ENCODE data around the gene CASP14. TPM values are rescaled to one million over a fixed set of nuclear protein-coding genes. Genes with fewer than 3 reads are reported as not detected.
"Not testable (repeated sequence)": the region's sequence is repeated elsewhere in the genome, so short reads cannot be mapped to it uniquely, and the experiment has no call there.

CASP14 gene
- total RNA-seq, 2 experiments from 2014 or later: not detected

- intact Hi-C loops (cut with micrococcal nuclease): no loop called here
- Mint-ChIP-seq H3K4me1 (ENCODE audit: low read depth) (no peaks in the 10 kb centered on the region), H3K36me3 (ENCODE audit: low read depth) (no peaks in the 10 kb centered on the region), H3K27me3 (peaks cover 33% of the 10 kb centered on the region), H3K27ac (no peak overlapping the region), H3K4me3 (no peak overlapping the region), H3K9me3 (no peaks in the 10 kb centered on the region)
- TF ChIP-seq, protein P1, sequence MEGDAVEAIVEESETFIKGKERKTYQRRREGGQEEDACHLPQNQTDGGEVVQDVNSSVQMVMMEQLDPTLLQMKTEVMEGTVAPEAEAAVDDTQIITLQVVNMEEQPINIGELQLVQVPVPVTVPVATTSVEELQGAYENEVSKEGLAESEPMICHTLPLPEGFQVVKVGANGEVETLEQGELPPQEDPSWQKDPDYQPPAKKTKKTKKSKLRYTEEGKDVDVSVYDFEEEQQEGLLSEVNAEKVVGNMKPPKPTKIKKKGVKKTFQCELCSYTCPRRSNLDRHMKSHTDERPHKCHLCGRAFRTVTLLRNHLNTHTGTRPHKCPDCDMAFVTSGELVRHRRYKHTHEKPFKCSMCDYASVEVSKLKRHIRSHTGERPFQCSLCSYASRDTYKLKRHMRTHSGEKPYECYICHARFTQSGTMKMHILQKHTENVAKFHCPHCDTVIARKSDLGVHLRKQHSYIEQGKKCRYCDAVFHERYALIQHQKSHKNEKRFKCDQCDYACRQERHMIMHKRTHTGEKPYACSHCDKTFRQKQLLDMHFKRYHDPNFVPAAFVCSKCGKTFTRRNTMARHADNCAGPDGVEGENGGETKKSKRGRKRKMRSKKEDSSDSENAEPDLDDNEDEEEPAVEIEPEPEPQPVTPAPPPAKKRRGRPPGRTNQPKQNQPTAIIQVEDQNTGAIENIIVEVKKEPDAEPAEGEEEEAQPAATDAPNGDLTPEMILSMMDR (IDR thresholded peaks at IDR 0.05): no peak
- ChIA-PET CTCF (no interaction called here), POLR2A (no interaction called here)
- DNase-seq (peak; percentile 24), ATAC-seq (no peak)
Observed at GRCh38 chr19:15015946-15016542, 33.2 kb upstream of the CASP14 start.

DNA sequence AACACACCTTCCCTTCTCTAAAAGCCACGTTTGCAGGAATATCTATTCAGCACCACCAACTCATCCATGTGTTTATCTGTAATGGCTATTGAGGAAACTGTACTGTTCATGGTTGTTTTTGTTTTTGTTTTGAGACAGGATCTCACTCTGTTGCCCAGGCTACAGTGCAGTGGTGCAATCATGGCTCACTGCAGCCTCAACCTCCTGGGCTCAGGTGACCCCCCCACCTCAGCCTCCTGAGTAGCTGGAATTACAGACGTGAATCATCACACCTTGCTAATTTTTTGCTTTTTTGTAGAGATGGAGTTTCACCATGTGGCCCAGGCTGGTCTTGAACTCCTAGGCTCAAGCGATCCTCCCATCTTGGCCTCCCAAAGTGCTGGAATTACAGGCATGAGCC lies 30.4 kb upstream of the CASP14 start:
- H3K27me3 Mint-ChIP-seq: peaks cover 20% of the 10 kb centered on the region
- H3K4me3 Mint-ChIP-seq; CTCF ChIA-PET; H3K27ac Mint-ChIP-seq; H3K36me3 Mint-ChIP-seq (ENCODE audit: low read depth); H3K4me1 Mint-ChIP-seq (ENCODE audit: low read depth); intact Hi-C loops (cut with micrococcal nuclease); H3K9me3 Mint-ChIP-seq; DNase-seq; POLR2A ChIA-PET; ATAC-seq: not testable (repeated sequence)

GRCh38 chr19:15021286-15022007 lies 27.8 kb upstream of the CASP14 start:
- Mint-ChIP-seq H3K4me1 (ENCODE audit: low read depth) (no peaks in the 10 kb centered on the region), H3K9me3 (no peaks in the 10 kb centered on the region), H3K4me3 (no peak overlapping the region), H3K27ac (no peak overlapping the region), H3K36me3 (ENCODE audit: low read depth) (no peaks in the 10 kb centered on the region), H3K27me3 (peaks cover 8% of the 10 kb centered on the region)
- TF ChIP-seq, protein P1 (IDR thresholded peaks at IDR 0.05): no peak
- ChIA-PET POLR2A (no interaction called here), CTCF (no interaction called here)
- DNase-seq: no peak
- no peak for ATAC-seq
- intact Hi-C loops (cut with micrococcal nuclease): no loop called here

- no peaks in the 10 kb centered on the region for H3K9me3 Mint-ChIP-seq
- H3K36me3 Mint-ChIP-seq (ENCODE audit: low read depth): no peaks in the 10 kb centered on the region
- DNase-seq (no peak), ATAC-seq (no peak)
- POLR2A ChIA-PET: no interaction called here
- H3K27ac Mint-ChIP-seq: no peak overlapping the region
- peaks cover 4% of the 10 kb centered on the region for H3K27me3 Mint-ChIP-seq
- TF ChIP-seq, protein P1 (IDR thresholded peaks at IDR 0.05): no peak
- H3K4me1 Mint-ChIP-seq (ENCODE audit: low read depth): no peaks in the 10 kb centered on the region
- intact Hi-C loops (cut with micrococcal nuclease): no loop called here
- CTCF ChIA-PET: no interaction called here
- no peak overlapping the region for H3K4me3 Mint-ChIP-seq
Observed at GRCh38 chr19:15022752-15023151, 26.5 kb upstream of the CASP14 start.

DNA sequence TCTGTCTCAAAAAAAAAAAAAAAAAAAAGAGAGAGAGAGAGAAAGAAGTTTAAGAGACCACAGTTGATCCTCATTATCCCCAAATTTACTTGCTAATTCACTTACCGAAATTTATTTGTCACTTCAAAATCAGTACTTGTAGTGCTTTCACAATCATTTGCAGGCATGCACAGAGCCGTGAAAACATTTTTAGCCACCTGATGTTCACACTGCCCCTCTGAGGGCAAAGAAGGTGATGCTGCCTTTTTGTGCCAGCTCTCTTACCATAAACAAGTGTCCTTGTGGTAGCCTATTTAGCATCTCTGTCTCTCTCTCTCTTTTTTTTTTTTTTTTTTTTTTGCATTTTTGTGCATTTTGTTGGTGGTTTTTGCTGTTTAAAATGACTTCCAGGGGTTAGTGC lies 24.1 kb upstream of the CASP14 start:
- no peaks in the 10 kb centered on the region for H3K4me1 Mint-ChIP-seq (ENCODE audit: low read depth)
- H3K27me3 Mint-ChIP-seq: peaks cover 4% of the 10 kb centered on the region
- ChIA-PET POLR2A (no interaction called here), CTCF (no interaction called here)
- ATAC-seq: no peak
- intact Hi-C loops (cut with micrococcal nuclease): no loop called here
- H3K9me3 Mint-ChIP-seq: no peaks in the 10 kb centered on the region
- peak; percentile 15 for DNase-seq
- TF ChIP-seq, protein P1 (IDR thresholded peaks at IDR 0.05): no peak
- no peak overlapping the region for H3K27ac Mint-ChIP-seq
- no peak overlapping the region for H3K4me3 Mint-ChIP-seq
- no peaks in the 10 kb centered on the region for H3K36me3 Mint-ChIP-seq (ENCODE audit: low read depth)

Data from activated CD8-positive, alpha-beta T cell treated with anti-CD3 and anti-CD28 coated beads for 36 hours (primary cell).